Activated T-helper 17 cell treated with anti-CD3 and anti-CD28 coated beads, Interleukin-2, amount 50 U/mL, for 72 hours (primary cell): ENCODE results near the gene WRAP73. TPM values are rescaled to one million over a fixed set of nuclear protein-coding genes. Genes with fewer than 3 reads are reported as not detected.
"Not testable (repeated sequence)": the region's sequence is repeated elsewhere in the genome, so short reads cannot be mapped to it uniquely, and the experiment has no call there.

ENCODE experiments used
- ATAC-seq: fragments of 150-1000 bp; cut with Tn5 transposase; replicated peaks from 2 replicates; pipeline ENCODE4 v1.10.0; 2021; ENCODE audit warnings: mild to moderate bottlenecking, moderate library complexity
- H3K27ac Mint-ChIP-seq: one replicate; pipeline ENCODE4 v1.8.0; 2022; ENCODE audit warnings: mixed read lengths
- H3K27me3 Mint-ChIP-seq: one replicate; pipeline ENCODE4 v1.8.0; 2022; ENCODE audit warnings: mixed read lengths
- H3K36me3 Mint-ChIP-seq: one replicate; pipeline ENCODE4 v1.8.0; 2022; ENCODE audit warnings: low read depth, mild to moderate bottlenecking, mixed read lengths
- H3K4me1 Mint-ChIP-seq: one replicate; pipeline ENCODE4 v1.8.0; 2022; ENCODE audit warnings: mixed read lengths
- H3K4me3 Mint-ChIP-seq: one replicate; pipeline ENCODE4 v1.8.0; 2022; ENCODE audit warnings: mild to moderate bottlenecking, mixed read lengths
- H3K9me3 Mint-ChIP-seq: one replicate; pipeline ENCODE4 v1.8.0; 2022; ENCODE audit warnings: mixed read lengths
- total RNA-seq, 2 donors: library from RNA; stranded (reverse); gene quantifications; one replicate each; pipeline ENCODE4 v1.2.3, GENCODE V29; 2022

Gene WRAP73
- total RNA-seq, 2 donors from 2014 or later: 14.4 to 27.7 TPM

DNA sequence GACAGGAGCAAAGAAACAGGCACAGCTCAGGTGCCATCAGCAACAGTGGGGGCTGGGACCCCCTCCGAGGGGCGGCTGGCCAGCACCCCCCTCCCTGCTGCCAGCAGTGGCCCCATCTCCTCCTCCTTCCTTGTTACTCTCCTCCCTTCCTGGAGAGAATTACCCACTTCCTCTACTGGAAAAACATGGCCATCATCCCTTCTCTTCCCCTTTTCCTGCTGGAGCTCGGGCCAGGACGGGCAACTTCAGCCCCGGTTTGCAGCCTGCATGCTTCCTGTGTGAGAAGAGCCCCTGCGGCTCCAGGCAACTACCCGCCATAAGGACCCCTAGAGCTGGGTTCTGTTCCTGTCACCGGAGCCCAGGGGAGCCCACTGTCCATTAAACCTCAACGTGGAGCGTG, 56.2 kb downstream of the WRAP73 start:
- Mint-ChIP-seq H3K27me3 (no peaks in the 10 kb centered on the region), H3K4me1 (peaks cover 6% of the 10 kb centered on the region), H3K9me3 (no peaks in the 10 kb centered on the region), H3K36me3 (no peaks in the 10 kb centered on the region), H3K27ac (no peak overlapping the region), H3K4me3 (no peak overlapping the region)
- ATAC-seq: no peak

DNA sequence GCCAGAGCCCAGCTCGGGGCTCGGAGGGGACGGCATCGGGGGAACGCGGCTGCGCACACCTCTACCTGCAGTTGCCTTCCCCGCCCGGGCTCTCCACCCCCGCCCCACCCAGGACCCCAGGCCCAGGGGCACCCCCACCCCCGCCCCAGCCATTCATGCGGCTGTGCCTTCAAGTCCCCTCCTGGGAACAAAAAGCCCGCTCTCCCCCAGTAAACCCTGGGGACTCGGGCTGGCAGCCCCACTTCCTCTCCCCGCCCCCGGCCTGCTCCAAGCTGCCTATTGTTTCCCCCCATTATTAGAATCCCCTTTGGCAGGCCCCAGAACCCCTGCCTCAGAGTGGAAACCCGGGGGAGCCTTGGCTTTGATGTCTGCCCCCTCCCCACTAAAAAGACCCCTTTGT, 56.6 kb downstream of the WRAP73 start:
- Mint-ChIP-seq H3K4me3 (no peak overlapping the region), H3K27me3 (no peaks in the 10 kb centered on the region), H3K27ac (no peak overlapping the region), H3K36me3 (no peaks in the 10 kb centered on the region), H3K4me1 (peaks cover 6% of the 10 kb centered on the region), H3K9me3 (no peaks in the 10 kb centered on the region)
- no peak for ATAC-seq

- Mint-ChIP-seq H3K36me3 (no peaks in the 10 kb centered on the region), H3K27ac (no peak overlapping the region), H3K27me3 (no peaks in the 10 kb centered on the region), H3K9me3 (no peaks in the 10 kb centered on the region), H3K4me3 (no peak overlapping the region), H3K4me1 (no peaks in the 10 kb centered on the region)
- no peak for ATAC-seq
These were observed 58.7 kb downstream of the WRAP73 start for GRCh38 chr1:3590951-3591865.

DNA sequence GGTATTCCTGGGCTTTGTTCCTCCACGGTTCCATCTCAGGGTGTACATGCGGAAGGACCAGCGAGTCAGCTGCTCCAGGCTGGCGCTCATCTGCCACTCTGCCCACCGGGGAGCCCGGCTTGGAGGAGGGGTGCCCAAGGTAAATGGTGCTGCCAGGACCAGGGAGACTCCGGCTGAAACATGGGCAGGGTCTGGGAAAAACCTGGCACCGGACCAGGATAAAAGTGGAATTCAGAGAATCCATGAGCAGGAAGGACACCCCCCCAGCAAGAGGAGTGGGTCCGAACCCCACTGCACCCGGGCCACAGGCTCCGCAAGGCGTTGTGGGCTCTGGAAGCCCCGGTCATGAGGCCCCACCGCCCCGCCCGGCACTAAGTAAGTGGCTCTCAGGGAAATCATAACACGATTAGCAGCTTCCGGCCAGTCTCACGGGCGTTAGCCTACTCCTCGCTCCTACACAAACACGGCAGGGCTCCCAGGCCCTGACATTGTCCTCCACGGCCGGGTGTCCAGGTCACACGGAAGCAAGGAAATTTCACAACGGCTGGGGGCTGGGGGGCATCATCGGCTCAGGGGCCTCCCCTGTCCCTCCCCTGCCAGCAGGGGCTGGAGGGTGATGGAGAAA, 59.7 kb downstream of the WRAP73 start:
- Mint-ChIP-seq H3K4me1 (no peaks in the 10 kb centered on the region), H3K9me3 (no peaks in the 10 kb centered on the region), H3K4me3 (no peak overlapping the region), H3K27me3 (no peaks in the 10 kb centered on the region), H3K36me3 (no peaks in the 10 kb centered on the region), H3K27ac (no peak overlapping the region)
- ATAC-seq: no peak

DNA sequence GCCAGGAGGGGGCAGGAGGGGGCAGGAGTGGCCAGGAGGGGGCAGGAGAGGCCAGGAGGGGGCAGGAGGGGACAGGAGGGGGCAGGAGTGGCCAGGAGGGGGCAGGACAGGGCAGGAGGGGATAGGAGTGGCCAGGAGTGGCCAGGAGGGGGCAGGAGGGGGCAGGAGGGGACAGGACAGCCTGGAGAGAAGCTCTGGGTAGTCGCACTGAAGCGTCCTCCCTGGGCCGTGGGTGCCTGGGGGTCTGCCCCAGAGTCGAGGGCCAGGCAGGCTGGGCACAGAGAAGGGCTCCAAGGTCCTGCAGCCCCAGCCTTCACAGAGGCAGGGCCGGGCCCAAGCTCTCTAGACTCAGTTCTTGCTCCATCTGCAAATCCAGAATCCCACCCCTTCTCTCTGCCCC, 61.5 kb downstream of the WRAP73 start:
- no peak overlapping the region for H3K4me3 Mint-ChIP-seq
- no peaks in the 10 kb centered on the region for H3K4me1 Mint-ChIP-seq
- no peak for ATAC-seq
- H3K36me3 Mint-ChIP-seq: no peaks in the 10 kb centered on the region
- no peaks in the 10 kb centered on the region for H3K9me3 Mint-ChIP-seq
- no peaks in the 10 kb centered on the region for H3K27me3 Mint-ChIP-seq
- no peak overlapping the region for H3K27ac Mint-ChIP-seq

GRCh38 chr1:3586986-3587759, 62.7 kb downstream of the WRAP73 start:
- Mint-ChIP-seq H3K9me3 (no peaks in the 10 kb centered on the region), H3K4me3 (no peak overlapping the region), H3K27ac (no peak overlapping the region), H3K4me1 (no peaks in the 10 kb centered on the region), H3K27me3 (no peaks in the 10 kb centered on the region), H3K36me3 (no peaks in the 10 kb centered on the region)
- no peak for ATAC-seq

GRCh38 chr1:3585940-3586568, 63.8 kb downstream of the WRAP73 start:
- Mint-ChIP-seq H3K27me3 (no peaks in the 10 kb centered on the region), H3K27ac (no peak overlapping the region), H3K4me1 (no peaks in the 10 kb centered on the region), H3K36me3 (no peaks in the 10 kb centered on the region), H3K4me3 (no peak overlapping the region), H3K9me3 (no peaks in the 10 kb centered on the region)
- no peak for ATAC-seq

GRCh38 chr1:3585353-3585868, 64.5 kb downstream of the WRAP73 start:
- H3K27me3 Mint-ChIP-seq, H3K36me3 Mint-ChIP-seq, H3K9me3 Mint-ChIP-seq, H3K27ac Mint-ChIP-seq, H3K4me1 Mint-ChIP-seq, H3K4me3 Mint-ChIP-seq: not testable (repeated sequence)
- peak; percentile 2 for ATAC-seq

- Mint-ChIP-seq H3K4me3 (no peak overlapping the region), H3K27me3 (no peaks in the 10 kb centered on the region), H3K27ac (no peak overlapping the region), H3K36me3 (no peaks in the 10 kb centered on the region), H3K9me3 (no peaks in the 10 kb centered on the region), H3K4me1 (no peaks in the 10 kb centered on the region)
- peak; percentile 86 for ATAC-seq
These were observed 65.0 kb downstream of the WRAP73 start for GRCh38 chr1:3584915-3585314.

DNA sequence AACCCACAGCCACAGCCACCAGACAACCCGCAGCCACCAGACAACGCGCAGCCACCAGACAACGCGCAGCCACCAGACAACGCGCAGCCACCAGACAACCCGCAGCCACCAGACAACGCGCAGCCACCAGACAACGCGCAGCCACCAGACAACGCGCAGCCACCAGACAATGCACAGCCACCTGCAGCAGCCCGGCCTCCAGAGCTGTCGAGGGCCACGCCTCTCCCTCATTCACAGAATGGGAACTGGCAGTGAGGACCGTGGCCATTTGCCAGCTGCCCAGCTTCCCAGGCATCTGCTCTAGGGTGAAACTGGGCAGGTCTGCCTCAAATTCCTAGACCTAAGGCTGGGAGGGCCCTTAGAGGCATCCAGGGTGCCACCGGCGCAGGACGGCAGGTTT, 66.2 kb downstream of the WRAP73 start:
- not testable (repeated sequence) for ATAC-seq, H3K9me3 Mint-ChIP-seq, H3K4me1 Mint-ChIP-seq, H3K36me3 Mint-ChIP-seq, H3K27me3 Mint-ChIP-seq, H3K4me3 Mint-ChIP-seq, H3K27ac Mint-ChIP-seq

DNA sequence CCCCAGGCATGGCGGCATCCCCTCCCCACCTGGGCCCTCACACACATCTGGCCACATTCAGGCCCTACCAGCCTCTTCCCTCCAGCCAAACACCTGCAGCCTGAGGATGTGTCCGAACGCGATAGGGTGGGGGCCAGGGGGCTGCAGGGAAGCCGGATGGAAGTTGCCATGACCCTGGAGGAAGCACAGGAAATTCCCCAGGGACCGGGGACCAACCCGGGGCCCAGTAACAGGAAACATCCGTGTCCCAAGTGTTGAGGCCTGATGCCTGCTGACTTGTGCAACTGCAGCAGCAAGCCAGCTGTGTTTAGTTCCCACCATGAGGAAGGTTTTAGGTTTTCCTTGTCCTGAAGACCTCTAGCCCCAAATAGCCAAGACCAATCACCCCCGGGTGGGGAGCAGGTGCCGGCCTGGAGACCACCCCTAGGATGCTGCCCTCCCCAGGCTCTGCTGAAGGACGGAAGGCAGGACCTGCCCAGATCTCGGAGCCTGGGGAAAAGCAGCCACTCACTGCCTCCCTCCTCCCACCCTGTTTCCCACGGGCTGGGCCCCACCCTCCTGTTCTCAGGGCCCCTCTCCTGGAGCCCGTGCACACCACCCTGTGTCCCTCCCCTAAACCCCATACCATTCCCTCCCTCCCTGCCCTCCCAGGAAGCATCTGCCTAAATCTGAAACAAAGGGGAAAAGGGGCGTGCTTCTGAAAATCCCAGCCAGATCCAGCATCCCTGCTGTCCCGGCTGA, 68.4 kb downstream of the WRAP73 start:
- H3K36me3 Mint-ChIP-seq: no peaks in the 10 kb centered on the region
- H3K4me1 Mint-ChIP-seq: no peaks in the 10 kb centered on the region
- H3K27ac Mint-ChIP-seq: no peak overlapping the region
- no peak for ATAC-seq
- H3K9me3 Mint-ChIP-seq: no peaks in the 10 kb centered on the region
- H3K27me3 Mint-ChIP-seq: no peaks in the 10 kb centered on the region
- H3K4me3 Mint-ChIP-seq: no peak overlapping the region
